ENCODE results near the gene KLF16. TPM values are rescaled to one million over a fixed set of nuclear protein-coding genes. Genes with fewer than 3 reads are reported as not detected.

The KLF16 gene
- total and polyA plus RNA-seq, 10 of the 15 experiments (the other 5 are each of a cell fraction or from before 2014, with no cell fraction given): 0.03 to 41.2 (median 2.6) TPM

DNA sequence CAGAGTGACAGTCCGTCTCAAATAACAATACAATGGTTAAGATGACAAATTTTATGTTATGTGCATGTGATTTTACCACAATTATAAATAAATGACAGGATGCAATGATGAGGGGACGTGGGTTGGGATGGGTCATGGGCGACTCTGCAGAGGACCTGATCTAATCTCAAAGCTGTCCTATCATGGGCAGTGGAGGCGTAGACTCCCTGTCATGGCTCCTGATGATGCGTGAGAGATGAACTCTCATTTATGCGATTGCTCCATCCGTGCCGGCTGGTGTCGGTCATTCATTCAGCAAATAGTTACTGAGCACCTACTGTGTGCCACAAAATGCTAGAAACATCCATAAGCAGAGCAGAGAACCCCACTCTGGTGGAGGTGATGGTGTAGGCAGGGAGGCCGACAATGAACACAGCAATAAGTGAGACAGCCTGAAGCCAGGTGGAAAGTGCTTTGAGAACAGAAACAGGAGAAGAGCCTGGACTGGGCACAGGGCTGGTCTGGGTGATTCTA, 13.4 kb downstream of the KLF16 start (continued):
- TF ChIP-seq, protein P1, sequence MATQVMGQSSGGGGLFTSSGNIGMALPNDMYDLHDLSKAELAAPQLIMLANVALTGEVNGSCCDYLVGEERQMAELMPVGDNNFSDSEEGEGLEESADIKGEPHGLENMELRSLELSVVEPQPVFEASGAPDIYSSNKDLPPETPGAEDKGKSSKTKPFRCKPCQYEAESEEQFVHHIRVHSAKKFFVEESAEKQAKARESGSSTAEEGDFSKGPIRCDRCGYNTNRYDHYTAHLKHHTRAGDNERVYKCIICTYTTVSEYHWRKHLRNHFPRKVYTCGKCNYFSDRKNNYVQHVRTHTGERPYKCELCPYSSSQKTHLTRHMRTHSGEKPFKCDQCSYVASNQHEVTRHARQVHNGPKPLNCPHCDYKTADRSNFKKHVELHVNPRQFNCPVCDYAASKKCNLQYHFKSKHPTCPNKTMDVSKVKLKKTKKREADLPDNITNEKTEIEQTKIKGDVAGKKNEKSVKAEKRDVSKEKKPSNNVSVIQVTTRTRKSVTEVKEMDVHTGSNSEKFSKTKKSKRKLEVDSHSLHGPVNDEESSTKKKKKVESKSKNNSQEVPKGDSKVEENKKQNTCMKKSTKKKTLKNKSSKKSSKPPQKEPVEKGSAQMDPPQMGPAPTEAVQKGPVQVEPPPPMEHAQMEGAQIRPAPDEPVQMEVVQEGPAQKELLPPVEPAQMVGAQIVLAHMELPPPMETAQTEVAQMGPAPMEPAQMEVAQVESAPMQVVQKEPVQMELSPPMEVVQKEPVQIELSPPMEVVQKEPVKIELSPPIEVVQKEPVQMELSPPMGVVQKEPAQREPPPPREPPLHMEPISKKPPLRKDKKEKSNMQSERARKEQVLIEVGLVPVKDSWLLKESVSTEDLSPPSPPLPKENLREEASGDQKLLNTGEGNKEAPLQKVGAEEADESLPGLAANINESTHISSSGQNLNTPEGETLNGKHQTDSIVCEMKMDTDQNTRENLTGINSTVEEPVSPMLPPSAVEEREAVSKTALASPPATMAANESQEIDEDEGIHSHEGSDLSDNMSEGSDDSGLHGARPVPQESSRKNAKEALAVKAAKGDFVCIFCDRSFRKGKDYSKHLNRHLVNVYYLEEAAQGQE (IDR thresholded peaks at IDR 0.05; ENCODE audit: low read depth, low read length): no peak

DNA sequence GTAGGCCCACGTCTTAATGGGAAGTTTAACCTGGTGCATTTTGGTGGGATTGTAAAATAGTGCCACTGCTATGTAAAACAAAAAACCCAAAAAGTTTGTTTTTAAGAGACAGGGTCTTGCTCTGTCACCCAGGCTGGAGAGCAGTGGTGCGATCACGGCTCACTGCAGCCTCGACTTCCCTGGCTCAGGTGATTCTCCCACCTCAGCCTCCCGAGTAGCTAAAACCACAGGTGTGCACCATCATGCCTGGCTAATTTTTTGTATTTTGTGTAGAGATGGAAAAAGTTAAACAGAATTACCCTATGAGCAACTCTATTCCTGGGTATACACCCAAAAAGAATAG, 14.3 kb downstream of the KLF16 start:
- ChIA-PET POLR2A (interaction anchor here (0.7 kb wide), 1 partner anchor 8 kb away, joined by 3 read pairs; no protein-coding TSS in a partner anchor), CTCF (interaction anchor here (0.6 to 1.7 kb wide), 11 partner anchors 9 to 776 kb away, joined by 3 to 11 read pairs (median 4); no protein-coding TSS in a partner anchor), SMC1A (ENCODE audit: uncharacterized antibody, unreplicated experiment) (no interaction called here), RAD21 (ENCODE audit: unreplicated experiment) (interaction anchor here (1.0 to 1.4 kb wide), 2 partner anchors 48 to 303 kb away, joined by 3 read pairs; no protein-coding TSS in a partner anchor)
- Histone ChIP-seq H4K20me1 (ENCODE audit: control insufficient read depth, insufficient read depth) (peaks cover 3% of the 10 kb centered on the region; the same call in 1 of the 2 replicates), H3K9me3 (replicated peaks; ENCODE audit: control insufficient read depth, insufficient read depth, low read length) (no peaks in the 10 kb centered on the region), H3K27me3 (replicated peaks in 1 of 2; ENCODE audit: control insufficient read depth in 2 of 2, insufficient read depth in 2 of 2, low read length in 1 of 2) (no peaks in the 10 kb centered on the region), H3K4me2 (ENCODE audit: control insufficient read depth, insufficient read depth) (peak overlapping the region; percentile 66; the same call in 1 of the 2 replicates), H3K36me3 (ENCODE audit: control insufficient read depth in 2 of 2, insufficient read depth in 2 of 2, low read length in 1 of 2) (peaks cover 0 to 6% of the 10 kb centered on the region in 2 experiments; a peak in 3 of 4 replicates), H3K4me1 (ENCODE audit: control insufficient read depth, insufficient read depth, low read length) (peaks cover 31% of the 10 kb centered on the region), H3K79me2 (ENCODE audit: control insufficient read depth, insufficient read depth, low read length) (peaks cover 54% of the 10 kb centered on the region), H3K4me3 (no peak overlapping the region), H2AFZ (ENCODE audit: control insufficient read depth, low read depth, low read length) (no peak overlapping the region; the same call in 1 of the 2 replicates), H3K27ac (ENCODE audit: control insufficient read depth, insufficient read depth) (peak overlapping the region; percentile 100), H3K9ac (ENCODE audit: control insufficient read depth, insufficient read depth, low read length) (no peak overlapping the region; the same call in 1 of the 2 replicates)
- FAIRE-seq (no peak), DNase-seq (ENCODE audit: low read depth, low spot score) (no peak), ATAC-seq (no peak)
- WGBS (ENCODE audit: insufficient coverage, insufficient replicate concordance, low lambda C conversion rate, missing lambda C conversion rate): 11% methylated on average over 5 of the region's 5 CpGs
- no TSS peak for BruUV-seq (replicated peaks)
- in situ Hi-C loops (cut with MboI): no loop called here
- intact Hi-C loops (cut with micrococcal nuclease; ENCODE audit: unreplicated experiment): no loop called here
- TF ChIP-seq, protein P2, sequence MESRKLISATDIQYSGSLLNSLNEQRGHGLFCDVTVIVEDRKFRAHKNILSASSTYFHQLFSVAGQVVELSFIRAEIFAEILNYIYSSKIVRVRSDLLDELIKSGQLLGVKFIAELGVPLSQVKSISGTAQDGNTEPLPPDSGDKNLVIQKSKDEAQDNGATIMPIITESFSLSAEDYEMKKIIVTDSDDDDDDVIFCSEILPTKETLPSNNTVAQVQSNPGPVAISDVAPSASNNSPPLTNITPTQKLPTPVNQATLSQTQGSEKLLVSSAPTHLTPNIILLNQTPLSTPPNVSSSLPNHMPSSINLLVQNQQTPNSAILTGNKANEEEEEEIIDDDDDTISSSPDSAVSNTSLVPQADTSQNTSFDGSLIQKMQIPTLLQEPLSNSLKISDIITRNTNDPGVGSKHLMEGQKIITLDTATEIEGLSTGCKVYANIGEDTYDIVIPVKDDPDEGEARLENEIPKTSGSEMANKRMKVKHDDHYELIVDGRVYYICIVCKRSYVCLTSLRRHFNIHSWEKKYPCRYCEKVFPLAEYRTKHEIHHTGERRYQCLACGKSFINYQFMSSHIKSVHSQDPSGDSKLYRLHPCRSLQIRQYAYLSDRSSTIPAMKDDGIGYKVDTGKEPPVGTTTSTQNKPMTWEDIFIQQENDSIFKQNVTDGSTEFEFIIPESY (IDR thresholded peaks at IDR 0.05): no peak
- TF ChIP-seq, protein P3, sequence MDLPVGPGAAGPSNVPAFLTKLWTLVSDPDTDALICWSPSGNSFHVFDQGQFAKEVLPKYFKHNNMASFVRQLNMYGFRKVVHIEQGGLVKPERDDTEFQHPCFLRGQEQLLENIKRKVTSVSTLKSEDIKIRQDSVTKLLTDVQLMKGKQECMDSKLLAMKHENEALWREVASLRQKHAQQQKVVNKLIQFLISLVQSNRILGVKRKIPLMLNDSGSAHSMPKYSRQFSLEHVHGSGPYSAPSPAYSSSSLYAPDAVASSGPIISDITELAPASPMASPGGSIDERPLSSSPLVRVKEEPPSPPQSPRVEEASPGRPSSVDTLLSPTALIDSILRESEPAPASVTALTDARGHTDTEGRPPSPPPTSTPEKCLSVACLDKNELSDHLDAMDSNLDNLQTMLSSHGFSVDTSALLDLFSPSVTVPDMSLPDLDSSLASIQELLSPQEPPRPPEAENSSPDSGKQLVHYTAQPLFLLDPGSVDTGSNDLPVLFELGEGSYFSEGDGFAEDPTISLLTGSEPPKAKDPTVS (IDR thresholded peaks at IDR 0.05; ENCODE audit: low read depth, low read length): no peak
- TF ChIP-seq GABPA (IDR thresholded peaks at IDR 0.05; ENCODE audit: low read depth): no peak
- TF ChIP-seq, protein P4, sequence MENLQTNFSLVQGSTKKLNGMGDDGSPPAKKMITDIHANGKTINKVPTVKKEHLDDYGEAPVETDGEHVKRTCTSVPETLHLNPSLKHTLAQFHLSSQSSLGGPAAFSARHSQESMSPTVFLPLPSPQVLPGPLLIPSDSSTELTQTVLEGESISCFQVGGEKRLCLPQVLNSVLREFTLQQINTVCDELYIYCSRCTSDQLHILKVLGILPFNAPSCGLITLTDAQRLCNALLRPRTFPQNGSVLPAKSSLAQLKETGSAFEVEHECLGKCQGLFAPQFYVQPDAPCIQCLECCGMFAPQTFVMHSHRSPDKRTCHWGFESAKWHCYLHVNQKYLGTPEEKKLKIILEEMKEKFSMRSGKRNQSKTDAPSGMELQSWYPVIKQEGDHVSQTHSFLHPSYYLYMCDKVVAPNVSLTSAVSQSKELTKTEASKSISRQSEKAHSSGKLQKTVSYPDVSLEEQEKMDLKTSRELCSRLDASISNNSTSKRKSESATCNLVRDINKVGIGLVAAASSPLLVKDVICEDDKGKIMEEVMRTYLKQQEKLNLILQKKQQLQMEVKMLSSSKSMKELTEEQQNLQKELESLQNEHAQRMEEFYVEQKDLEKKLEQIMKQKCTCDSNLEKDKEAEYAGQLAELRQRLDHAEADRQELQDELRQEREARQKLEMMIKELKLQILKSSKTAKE (IDR thresholded peaks at IDR 0.05; ENCODE audit: low read depth, poor library complexity, severe bottlenecking): no peak
- no peak for TF ChIP-seq RCOR1 (conservative IDR thresholded peaks at IDR 0.05; ENCODE audit: low read depth, low read length)
- no peak for TF ChIP-seq NFXL1 (IDR thresholded peaks at IDR 0.05; ENCODE audit: borderline replicate concordance)
- no peak for TF ChIP-seq CREM (IDR thresholded peaks at IDR 0.05; ENCODE audit: low read depth)
- TF ChIP-seq SIX5 (IDR thresholded peaks at IDR 0.05; ENCODE audit: low read depth, low read length, severe bottlenecking): no peak
- TF ChIP-seq SREBF1 (IDR thresholded peaks at IDR 0.05; ENCODE audit: low read length): no peak
- TF ChIP-seq RBBP5 (conservative IDR thresholded peaks at IDR 0.05): no peak
- TF ChIP-seq ZNF207 (IDR thresholded peaks at IDR 0.05; ENCODE audit: borderline replicate concordance): no peak
- TF ChIP-seq ZNF622 (IDR thresholded peaks at IDR 0.05): no peak
- TF ChIP-seq SREBF2 (IDR thresholded peaks at IDR 0.05; ENCODE audit: low read length): no peak
